GM18507 (cell line): Measurements from ENCODE around the gene COL4A2.
"Not testable (repeated sequence)": the region's sequence is repeated elsewhere in the genome, so short reads cannot be mapped to it uniquely, and the experiment has no call there.

Experiments used
- DNase-seq: peaks from one replicate; pipeline ENCODE4 v3.0.0; 2011; ENCODE audit warnings: low read depth; ENCODE audit not compliant: insufficient read length; ENCODE audit errors: extremely low spot score
- FAIRE-seq: peaks from 2 replicates; lab custom pipeline; 2011; peaks lifted over from hg19 to GRCh38; lab: Jason Lieb, UNC

The COL4A2 gene

GRCh38 chr13:110442930-110443621 lies 136.0 kb downstream of the COL4A2 start:
- DNase-seq (no peak), FAIRE-seq (no peak)

- DNase-seq (no peak), FAIRE-seq (peak; percentile 85)
Measured at GRCh38 chr13:110443622-110444225, 136.6 kb downstream of the COL4A2 start.

GRCh38 chr13:110444226-110444653 lies 137.2 kb downstream of the COL4A2 start:
- DNase-seq (no peak), FAIRE-seq (peak; percentile 91)

GRCh38 chr13:110445183-110445582 lies 138.1 kb downstream of the COL4A2 start:
- peak; percentile 75 for FAIRE-seq
- no peak for DNase-seq

GRCh38 chr13:110445722-110446574 lies 138.9 kb downstream of the COL4A2 start:
- FAIRE-seq (no peak), DNase-seq (no peak)

GRCh38 chr13:110446575-110446890 lies 139.4 kb downstream of the COL4A2 start:
- FAIRE-seq, result no peak

GRCh38 chr13:110447058-110447511 lies 140.0 kb downstream of the COL4A2 start:
- no peak for DNase-seq
- peak; percentile 21 for FAIRE-seq

More at GRCh38 chr13:110446575-110446890, 139.4 kb downstream of the COL4A2 start:
- DNase-seq, result no peak

- DNase-seq, result no peak
- FAIRE-seq, result no peak
Measured at GRCh38 chr13:110447801-110448200, 140.7 kb downstream of the COL4A2 start.

- DNase-seq, result no peak
- FAIRE-seq, result no peak
Measured at GRCh38 chr13:110448230-110448629, 141.1 kb downstream of the COL4A2 start.

GRCh38 chr13:110448677-110449076 lies 141.6 kb downstream of the COL4A2 start:
- no peak for FAIRE-seq
- no peak for DNase-seq

- FAIRE-seq (no peak), DNase-seq (no peak)
Measured at GRCh38 chr13:110449219-110450015, 142.3 kb downstream of the COL4A2 start.

GRCh38 chr13:110450016-110450900 lies 143.2 kb downstream of the COL4A2 start:
- no peak for FAIRE-seq
- no peak for DNase-seq

GRCh38 chr13:110450941-110451730 lies 144.1 kb downstream of the COL4A2 start:
- FAIRE-seq, result no peak

GRCh38 chr13:110453091-110453490 lies 146.0 kb downstream of the COL4A2 start:
- not testable (repeated sequence) for FAIRE-seq

More at GRCh38 chr13:110450941-110451730, 144.1 kb downstream of the COL4A2 start:
- DNase-seq, result no peak

GRCh38 chr13:110453797-110454196 lies 146.7 kb downstream of the COL4A2 start:
- no peak for DNase-seq
- FAIRE-seq, result no peak

More at GRCh38 chr13:110453091-110453490, 146.0 kb downstream of the COL4A2 start:
- not testable (repeated sequence) for DNase-seq

GRCh38 chr13:110454227-110454859 lies 147.3 kb downstream of the COL4A2 start:
- DNase-seq, result no peak
- no peak for FAIRE-seq

- FAIRE-seq, result no peak
- no peak for DNase-seq
Measured at GRCh38 chr13:110454956-110455355, 147.9 kb downstream of the COL4A2 start.
